Stimulated activated CD8-positive, alpha-beta memory T cell treated with anti-CD3 and anti-CD28 coated beads, Interleukin-7, amount 100 ng/mL, for 48 hours (primary cell): ENCODE data around the gene GABRR1.
"Not testable (repeated sequence)": the region's sequence is repeated elsewhere in the genome, so short reads cannot be mapped to it uniquely, and the experiment has no call there.

Experiments used
- DNase-seq, 2 donors: peaks; one replicate each; pipeline ENCODE4 v3.0.0-alpha.2; 2020; ENCODE audit warnings: low read depth in 1 of 2; ENCODE audit errors: extremely low read depth in 1 of 2

The GABRR1 gene

GRCh38 chr6:89217299-89217910 lies at the start of gene GABRR1:
Gene GABRR1, minus strand, starts transcription at chr6:89217358. Its CDS starts 36 bp downstream, at chr6:89217322.
- no peak for DNase-seq

DNA sequence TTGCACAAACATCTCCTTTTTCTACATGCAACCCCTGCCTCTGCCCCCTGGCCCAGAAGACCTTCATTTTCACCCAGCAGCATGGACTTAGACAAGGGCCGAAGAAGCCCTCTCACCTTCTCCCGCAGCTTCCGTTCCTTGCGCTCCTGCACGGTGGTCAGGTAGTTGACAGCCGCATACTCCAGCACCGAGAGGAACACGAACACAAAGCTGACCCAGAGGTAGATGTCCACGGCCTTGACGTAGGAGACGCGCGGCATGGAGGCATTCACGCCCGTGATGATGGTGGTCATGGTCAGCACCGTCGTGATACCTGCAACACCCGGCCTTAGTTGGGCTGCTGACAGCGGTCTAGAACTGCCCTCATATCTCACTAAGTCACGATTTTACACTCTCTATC lies 47.1 kb upstream of the GABRR1 start:
- DNase-seq, result no peak

DNA sequence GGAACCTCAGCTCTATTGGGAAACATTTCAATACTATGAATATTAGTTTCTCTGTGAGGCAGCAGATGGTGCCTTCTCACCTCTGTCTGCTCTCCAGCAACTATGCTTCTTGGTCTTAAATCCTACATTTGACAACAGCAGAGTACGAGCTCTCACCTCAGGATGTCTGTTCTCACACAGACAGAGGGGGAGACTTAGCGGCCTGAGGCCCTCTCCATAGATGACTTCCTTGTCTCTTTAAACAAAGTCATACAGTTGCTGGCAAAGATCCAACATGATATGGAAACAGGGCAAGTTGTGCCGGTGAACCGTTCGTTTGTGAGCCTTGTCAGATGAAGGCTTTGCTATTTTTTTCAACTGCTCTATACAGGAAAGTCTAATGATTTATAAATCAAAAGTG lies 43.7 kb upstream of the GABRR1 start:
- no peak for DNase-seq

- no peak for DNase-seq
Measured at GRCh38 chr6:89260310-89260709, 43.2 kb upstream of the GABRR1 start.

GRCh38 chr6:89258912-89259311 lies 41.8 kb upstream of the GABRR1 start:
- DNase-seq, result no peak

DNA sequence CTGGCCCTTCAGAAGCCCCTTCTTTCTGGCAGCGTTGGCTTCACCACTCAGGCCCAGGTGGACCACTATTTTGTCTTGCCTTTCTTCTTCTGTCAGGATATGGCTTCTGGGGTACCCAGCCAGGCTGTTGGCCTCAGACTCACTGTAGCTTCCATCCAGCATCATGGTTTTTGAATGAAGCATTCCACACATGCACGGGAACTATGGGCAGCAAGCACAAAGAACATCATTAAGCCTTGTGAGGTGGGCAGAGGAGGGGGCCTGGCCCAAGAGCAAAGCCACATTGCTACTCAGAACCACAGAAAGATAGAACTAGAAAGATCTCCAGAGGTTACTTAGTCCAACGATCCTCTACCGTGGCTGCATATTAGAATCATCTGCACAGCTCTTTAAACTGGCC lies 40.6 kb upstream of the GABRR1 start:
- no peak for DNase-seq

DNA sequence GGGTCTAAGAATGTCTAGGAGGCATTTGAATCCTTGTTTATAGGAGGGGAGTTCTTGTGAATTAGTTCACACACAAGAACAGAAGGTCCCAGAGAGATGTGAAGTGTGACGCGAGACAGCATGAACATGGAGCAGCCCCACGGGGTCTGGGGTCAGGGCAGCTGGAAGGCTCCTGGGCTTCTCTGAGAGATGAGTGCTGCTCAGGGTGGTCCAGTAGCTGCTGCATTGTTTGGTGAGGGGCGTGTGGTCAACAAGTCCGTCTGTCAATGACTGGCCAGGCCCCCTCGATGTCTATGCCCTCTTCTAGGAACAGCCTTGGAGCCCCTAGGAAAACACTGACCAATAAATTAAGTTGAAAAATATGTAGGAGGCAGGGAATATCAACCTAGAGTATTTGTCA lies 40.2 kb upstream of the GABRR1 start:
- no peak for DNase-seq

GRCh38 chr6:89255417-89255816 lies 38.3 kb upstream of the GABRR1 start:
- no peak for DNase-seq

GRCh38 chr6:89254569-89254968 lies 37.4 kb upstream of the GABRR1 start:
- no peak for DNase-seq

- no peak for DNase-seq
Measured at GRCh38 chr6:89252907-89253306, 35.7 kb upstream of the GABRR1 start.

GRCh38 chr6:89251976-89252375 lies 34.8 kb upstream of the GABRR1 start:
- no peak for DNase-seq

- no peak for DNase-seq
Measured at GRCh38 chr6:89251170-89251569, 34.0 kb upstream of the GABRR1 start.

DNA sequence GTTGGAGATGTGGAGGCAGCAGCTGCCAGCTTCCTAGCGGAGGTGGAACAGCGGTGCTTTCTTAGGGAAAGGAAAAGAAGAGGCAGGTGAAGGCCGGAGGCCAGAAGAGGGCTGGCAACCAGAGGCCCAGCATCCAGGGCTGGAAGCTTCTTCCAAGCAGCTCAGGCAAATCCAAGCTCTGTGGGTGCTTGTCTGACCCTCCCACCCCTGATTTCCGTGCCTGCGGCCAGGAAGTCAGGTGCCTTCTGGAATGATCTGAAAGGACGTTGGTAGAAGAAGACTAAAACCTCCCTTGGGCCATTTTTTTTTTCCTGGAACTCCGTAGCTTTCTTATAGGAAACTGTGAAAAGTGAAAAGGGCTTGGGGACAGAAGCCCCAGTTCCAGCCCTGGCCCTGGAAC lies 33.1 kb upstream of the GABRR1 start:
- DNase-seq, result no peak

- no peak for DNase-seq
Measured at GRCh38 chr6:89244241-89244985, 27.3 kb upstream of the GABRR1 start.

DNA sequence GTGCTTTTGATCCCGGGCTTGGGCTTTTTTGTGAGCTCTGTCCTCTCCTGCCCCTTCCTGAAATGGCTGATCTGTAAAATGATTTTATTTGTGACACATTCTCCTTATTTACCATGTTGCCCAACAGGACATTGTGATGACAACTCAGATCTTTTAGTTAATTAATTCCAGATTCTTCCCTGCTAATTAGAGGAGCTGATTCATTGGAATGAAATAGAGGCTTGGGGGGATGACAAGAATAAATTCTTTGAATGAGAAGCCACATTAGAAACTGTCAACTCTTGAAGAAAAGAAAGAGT lies 26.1 kb upstream of the GABRR1 start:
- DNase-seq, result no peak

GRCh38 chr6:89242574-89243330 lies 25.6 kb upstream of the GABRR1 start:
- DNase-seq, result no peak

GRCh38 chr6:89239338-89239737 lies 22.2 kb upstream of the GABRR1 start:
- no peak for DNase-seq

DNA sequence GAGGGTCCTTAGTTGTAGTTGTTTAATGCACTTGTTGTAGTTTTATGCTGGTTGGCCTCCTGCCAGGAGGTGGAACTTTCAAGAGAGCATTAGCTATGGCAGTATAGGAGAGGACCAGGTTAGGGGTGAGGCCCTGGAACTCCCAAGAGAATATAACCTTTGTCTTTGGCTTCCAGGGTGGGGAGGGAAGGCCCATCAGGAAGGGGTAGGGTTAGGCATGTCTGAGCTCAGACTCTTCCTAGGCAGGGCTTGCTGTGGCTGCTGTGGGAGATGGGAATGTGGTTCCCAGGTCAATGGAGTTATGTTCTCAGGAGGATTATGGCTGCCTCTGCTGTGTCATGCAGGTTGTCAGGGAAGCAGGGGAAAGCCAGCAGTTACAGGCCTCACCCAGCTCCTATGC lies 20.0 kb upstream of the GABRR1 start:
- no peak for DNase-seq

DNA sequence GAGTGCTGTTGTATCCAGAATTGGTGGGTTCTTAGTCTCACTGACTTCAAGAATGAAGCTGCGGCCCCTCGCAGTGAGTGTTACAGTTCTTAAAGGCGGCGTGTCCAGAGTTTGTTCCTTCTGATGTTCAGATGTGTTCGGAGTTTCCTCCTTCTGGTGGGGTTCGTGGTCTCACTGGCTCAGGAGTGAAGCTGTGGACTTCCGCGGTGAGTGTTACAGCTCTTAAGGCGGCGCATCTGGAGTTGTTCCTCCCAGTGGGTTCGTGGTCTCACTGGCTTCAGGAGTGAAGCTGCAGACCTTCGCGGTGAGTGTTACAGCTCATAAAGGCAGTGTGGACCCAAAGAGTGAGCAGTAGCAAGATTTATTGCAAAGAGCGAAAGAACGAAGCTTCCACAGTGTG lies 16.4 kb upstream of the GABRR1 start:
- DNase-seq, result not testable (repeated sequence)

- DNase-seq, result no peak
Measured at GRCh38 chr6:89222712-89223039, 5.5 kb upstream of the GABRR1 start.

- DNase-seq, result no peak
Measured at GRCh38 chr6:89221971-89222711, 5.0 kb upstream of the GABRR1 start.

GRCh38 chr6:89221129-89221528 lies 4.0 kb upstream of the GABRR1 start:
- DNase-seq, result no peak
